Dedifferentiated amniotic fluid mesenchymal stem cell (primary cell): ENCODE results near the gene PIP4P1.
"Not testable (repeated sequence)": the region's sequence is repeated elsewhere in the genome, so short reads cannot be mapped to it uniquely, and the experiment has no call there.

Source experiments
- DNase-seq: peaks from one replicate; pipeline ENCODE4 v3.0.0-alpha.2; 2016; ENCODE audit errors: extremely low spot score

Gene PIP4P1

DNA sequence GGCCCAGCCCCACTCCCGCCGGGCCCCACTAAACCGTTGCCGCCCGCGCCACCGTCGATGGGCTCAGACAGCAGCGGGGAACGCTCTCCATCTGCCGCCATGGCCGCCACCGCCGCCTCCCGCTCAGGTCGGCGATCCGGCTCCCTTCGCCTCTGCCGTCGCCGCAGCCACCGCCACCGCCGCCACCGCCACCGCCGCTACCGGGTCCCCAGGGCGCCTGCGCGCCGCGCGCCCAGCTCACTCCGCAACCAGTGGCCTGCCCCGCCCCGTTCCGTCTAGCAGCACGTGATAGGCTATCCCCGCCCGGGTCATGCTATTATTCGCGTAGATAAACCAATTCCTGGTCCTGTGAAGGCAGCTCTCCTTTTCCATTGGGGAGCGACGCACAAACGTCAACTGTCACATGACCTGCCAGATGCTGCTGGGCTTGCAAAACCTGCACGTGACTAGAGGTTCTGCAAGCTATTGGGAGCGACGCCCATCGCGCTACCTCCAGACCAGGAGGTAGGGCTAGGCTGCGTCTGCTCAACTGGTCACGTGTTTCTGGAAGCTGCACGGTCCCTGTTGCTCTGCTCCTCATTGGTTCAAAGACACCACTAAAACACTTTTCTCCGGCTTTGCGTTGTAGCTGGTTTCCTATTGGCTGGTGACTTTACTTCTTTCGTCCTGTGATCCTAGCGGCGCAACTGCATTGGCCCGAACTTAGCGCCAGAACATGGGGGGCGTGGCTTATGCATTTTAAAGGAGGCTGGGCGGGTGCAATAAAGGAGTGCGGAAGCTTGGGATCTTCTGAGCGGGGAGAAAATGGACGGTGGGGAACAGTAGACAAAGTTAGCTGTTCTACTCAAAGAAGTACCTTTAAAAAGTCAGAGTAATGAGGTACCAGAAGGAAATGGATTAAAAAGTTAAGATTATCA is at the start of gene PIP4P1:
Gene PIP4P1, minus strand, starts transcription at position 210 of the 917 bp plus-strand sequence. Its CDS starts 109 bp downstream, at position 101.
- peak; percentile 100 for DNase-seq

DNA sequence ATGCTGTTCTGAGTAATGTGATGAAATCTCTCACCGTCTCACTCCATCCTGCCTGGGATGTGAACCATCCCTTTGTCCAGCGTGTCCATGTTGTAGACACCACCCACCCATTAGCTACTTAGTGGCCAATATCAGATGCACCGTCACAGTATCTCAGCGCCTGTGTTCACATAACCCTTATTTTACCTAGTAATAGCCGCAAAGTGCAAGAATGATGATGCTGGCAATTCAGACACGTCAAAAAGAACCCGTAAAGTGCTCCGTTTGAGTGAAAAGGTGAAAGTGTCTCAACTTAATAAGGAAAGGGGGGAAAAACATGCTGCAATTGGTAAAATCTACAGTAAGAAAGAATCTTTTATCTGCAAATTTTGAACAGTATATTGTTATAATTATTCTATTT is 47.1 kb upstream of the PIP4P1 start:
- no peak for DNase-seq

DNA sequence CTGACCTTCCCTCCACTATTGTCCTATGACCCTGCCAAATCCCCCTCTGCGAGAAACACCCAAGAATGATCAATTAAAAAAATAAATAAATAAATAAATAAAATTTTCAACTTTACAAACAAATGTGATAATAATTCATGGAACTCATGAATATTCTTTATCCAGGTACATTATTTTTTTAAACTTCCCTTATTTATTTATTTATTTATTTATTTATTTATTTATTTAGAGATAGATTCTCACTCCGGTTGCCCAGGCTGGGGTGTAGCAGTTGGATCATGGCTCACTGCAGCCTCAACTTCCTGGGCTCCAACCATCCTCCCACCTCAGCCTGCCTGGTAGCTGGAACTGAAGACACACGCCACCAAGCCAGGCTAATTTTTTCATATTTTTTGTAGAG is 46.3 kb upstream of the PIP4P1 start:
- DNase-seq = not testable (repeated sequence)

GRCh38 chr14:20506752-20507151 is 45.5 kb upstream of the PIP4P1 start:
- DNase-seq = not testable (repeated sequence)

GRCh38 chr14:20506276-20506675 is 45.0 kb upstream of the PIP4P1 start:
- DNase-seq = not testable (repeated sequence)

- no peak for DNase-seq
These were observed 42.7 kb upstream of the PIP4P1 start for GRCh38 chr14:20503898-20504297.

GRCh38 chr14:20501346-20501745 is 40.1 kb upstream of the PIP4P1 start:
- no peak for DNase-seq

- DNase-seq = no peak
These were observed 38.6 kb upstream of the PIP4P1 start for GRCh38 chr14:20499881-20500280.

DNA sequence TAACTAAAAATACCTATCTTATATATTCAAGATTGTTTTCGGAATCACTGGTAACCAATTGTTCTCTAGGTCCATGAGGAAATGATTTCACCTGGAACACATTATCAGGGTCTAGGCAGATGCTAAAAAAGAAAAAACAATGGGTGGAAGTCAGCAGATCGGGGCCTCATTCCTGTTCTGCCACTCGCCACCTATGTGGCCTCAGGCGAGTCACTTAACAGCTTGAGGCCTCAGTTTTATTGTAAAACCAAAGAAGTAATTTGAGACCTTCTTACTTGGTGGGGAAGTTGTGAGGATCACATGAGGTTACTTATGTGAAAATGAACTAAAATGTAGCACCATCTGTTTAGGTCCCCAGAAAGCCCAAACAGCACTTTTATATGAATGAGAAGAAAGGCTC is 37.9 kb upstream of the PIP4P1 start:
- no peak for DNase-seq

- DNase-seq = no peak
These were observed 37.4 kb upstream of the PIP4P1 start for GRCh38 chr14:20498622-20499021.

GRCh38 chr14:20494935-20495766 is 33.9 kb upstream of the PIP4P1 start:
- no peak for DNase-seq

DNA sequence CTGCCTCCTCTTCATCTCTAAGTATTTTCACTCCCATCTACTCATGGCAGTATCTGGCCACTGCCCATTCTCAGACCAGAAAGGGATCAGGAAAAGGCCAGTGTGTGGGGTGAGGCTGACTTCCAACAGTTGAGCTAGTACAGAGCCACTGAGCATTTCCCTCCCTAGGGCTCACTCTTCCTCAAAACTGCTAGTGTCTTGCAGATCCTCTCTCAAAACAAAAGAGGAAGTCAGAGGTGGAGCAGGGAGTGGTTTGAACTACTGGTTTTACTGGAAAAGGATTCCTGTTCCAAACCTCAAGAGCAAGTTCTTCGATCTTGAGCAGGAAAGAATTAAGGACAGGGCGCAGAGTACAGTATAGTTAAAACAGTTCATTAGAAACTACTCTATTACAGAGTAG is 32.4 kb upstream of the PIP4P1 start:
- no peak for DNase-seq

- no peak for DNase-seq
These were observed 31.3 kb upstream of the PIP4P1 start for GRCh38 chr14:20492486-20492885.

- DNase-seq = no peak
These were observed 29.3 kb upstream of the PIP4P1 start for GRCh38 chr14:20490563-20490962.

DNA sequence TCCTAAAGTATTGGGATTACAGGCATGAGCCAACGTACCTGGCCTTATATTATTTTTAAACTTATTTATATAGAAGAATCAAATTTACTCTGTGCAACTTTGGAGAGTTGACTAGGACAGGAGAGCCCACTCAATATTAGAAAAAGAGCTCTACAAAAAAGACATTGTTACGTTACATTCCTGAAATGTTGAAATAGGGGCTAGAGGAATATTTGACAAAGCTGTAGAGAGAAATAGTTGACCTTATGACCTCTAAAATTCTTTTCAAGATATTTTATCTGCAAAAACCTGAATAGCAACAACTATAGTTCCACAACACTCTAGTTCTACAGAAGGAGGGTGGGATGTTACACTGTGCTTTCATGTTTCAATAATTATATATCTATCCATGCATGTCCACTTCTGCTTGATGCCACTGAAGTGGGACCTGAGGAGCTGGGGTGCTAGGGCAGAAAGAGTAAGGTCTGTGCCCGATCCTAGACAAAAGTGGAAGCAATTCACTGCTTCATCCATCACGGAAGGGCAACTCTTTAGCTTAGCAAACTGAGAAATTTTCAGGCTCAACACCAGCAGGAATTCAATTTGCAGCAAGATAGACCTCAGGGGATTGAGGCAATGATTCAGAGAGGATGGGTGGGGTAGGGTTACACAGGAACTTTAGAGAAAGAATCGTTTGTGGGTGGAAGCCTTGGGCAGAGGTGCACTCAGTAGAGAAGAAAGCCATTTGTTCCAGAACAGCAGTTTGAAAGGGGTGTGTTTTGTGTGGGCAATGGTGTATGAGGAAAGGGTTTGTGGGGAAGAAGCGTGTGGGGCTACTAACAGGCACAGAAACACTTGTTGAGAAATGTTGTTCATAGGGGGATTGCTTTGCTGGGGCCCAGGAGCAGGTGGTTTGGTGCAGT is 28.1 kb upstream of the PIP4P1 start:
- DNase-seq = no peak

GRCh38 chr14:20487396-20487725 is 26.1 kb upstream of the PIP4P1 start:
- DNase-seq = no peak

DNA sequence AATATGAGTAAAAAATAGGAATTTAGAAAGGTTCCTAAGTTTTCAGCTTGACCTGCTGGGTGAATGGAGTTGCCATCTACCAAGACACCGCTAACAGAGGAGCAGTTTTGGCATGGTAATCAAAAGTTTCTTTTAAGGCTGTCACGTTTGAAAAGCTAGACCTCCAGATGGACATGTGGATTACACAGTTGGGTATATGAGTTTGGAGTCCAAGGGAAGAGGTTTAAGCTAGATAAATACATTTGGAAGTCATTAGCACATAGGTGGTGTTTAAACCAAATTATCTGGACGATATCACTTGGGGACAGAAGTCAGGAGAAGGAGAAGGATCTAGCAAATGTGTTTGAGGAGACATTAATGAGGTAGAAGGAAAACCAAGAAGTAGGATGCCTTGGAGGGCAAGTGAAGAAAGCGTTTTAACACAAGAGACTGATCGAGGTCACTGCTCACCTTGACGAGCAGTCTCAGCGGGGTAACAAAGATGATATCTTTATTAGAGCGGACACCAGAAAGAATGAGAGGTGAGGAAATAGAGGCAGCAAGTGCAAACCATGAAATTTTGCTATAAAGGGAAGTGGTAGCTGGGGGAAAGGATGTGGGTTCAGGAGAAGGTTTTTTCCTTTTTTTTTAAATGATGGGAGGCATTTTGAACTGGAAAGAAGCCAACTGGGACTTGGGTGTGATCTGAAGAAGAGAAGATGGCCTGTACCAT is 25.6 kb upstream of the PIP4P1 start:
- DNase-seq = no peak

DNA sequence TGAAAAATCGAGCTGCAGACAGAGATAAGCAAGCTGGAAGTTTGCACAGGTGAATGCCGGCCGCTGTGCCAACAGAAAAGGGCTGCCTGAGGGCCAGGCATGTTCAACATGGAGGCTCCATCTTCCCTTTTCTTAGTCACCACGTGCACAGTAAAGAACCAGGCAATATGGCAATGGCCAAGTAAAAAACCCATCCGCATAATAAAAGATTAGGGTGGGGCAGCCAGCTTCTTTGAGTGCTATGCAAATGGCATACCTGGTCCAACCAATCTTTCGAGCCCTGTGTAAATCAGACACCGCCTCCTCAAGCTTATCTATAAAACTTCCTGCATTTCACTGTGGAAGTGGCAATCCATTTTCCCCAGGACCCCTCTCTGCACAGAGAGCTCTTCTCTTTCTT is 24.7 kb upstream of the PIP4P1 start:
- no peak for DNase-seq

- DNase-seq = no peak
These were observed 21.1 kb upstream of the PIP4P1 start for GRCh38 chr14:20482382-20482781.

- no peak for DNase-seq
These were observed 17.7 kb upstream of the PIP4P1 start for GRCh38 chr14:20478894-20479293.

DNA sequence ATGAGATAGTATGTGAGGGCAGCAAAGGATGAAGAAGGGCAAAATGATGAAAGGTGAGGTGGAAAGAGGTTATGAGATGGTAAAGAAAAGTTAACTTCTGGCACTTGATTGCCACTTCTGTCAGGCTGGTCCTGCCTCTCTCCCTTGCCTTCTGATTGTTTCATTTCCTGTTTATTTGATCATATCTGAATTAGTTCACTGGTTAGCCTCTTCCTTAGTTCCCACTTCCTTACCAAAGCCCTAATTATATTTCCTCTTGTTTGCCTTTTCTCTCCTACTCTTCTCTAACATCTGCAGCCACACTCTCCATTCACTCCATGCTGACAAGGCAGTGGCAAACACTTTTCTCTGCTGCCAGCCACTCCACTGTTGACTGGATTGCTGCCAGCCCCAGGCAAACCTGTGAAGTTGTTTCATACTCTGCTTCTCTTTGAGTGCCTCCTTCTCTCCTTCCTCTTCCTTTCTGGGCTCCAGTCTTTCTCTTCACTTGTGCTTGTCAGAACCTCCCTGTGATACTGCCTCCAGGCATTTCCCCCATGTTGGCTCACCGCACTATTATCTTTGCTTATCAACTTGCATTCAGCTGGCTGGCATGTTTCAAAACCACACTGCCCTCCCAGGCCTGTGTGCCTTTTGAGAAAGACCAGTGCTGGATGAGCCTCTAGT is 16.1 kb upstream of the PIP4P1 start:
- peak; percentile 43 for DNase-seq
